ENCODE data around the gene IFITM1. TPM values are rescaled to one million over a fixed set of nuclear protein-coding genes. Genes with fewer than 3 reads are reported as not detected.

Gene IFITM1
- total and polyA plus RNA-seq, 2 of the 13 experiments (the other 11 are each of a cell fraction or from before 2014, with no cell fraction given), result 0.38 to 11.1 TPM

GRCh38 chr11:353179-353873, 39.5 kb downstream of the IFITM1 start (continued):
- no peak for TF ChIP-seq RNF219 (CRISPR knock-in tag; IDR thresholded peaks at IDR 0.05)
- TF ChIP-seq MXI1 (IDR thresholded peaks at IDR 0.05; ENCODE audit: borderline replicate concordance, low read depth, low read length), result peak; percentile 75; the same call in 1 of the 3 replicates
- TF ChIP-seq ZBTB38 (CRISPR knock-in tag; IDR thresholded peaks at IDR 0.05), result no peak; the same call in 1 of the 2 replicates
- peak; percentile 65; the same call in 1 of the 2 replicates for TF ChIP-seq SNAPC4 (CRISPR knock-in tag; IDR thresholded peaks at IDR 0.05)
- TF ChIP-seq MED8 (CRISPR knock-in tag; IDR thresholded peaks at IDR 0.05; ENCODE audit: insufficient replicate concordance), result peak; percentile 71
- TF ChIP-seq ZNF891 (CRISPR knock-in tag; IDR thresholded peaks at IDR 0.05), result peak; percentile 38; the same call in 1 of the 2 replicates
- TF ChIP-seq TBX2 (CRISPR knock-in tag; IDR thresholded peaks at IDR 0.05; ENCODE audit: borderline replicate concordance), result peak; percentile 59; the same call in 1 of the 2 replicates
- peak; percentile 49 to 76; a peak in 3 of 4 replicates for TF ChIP-seq POLR2A (IDR thresholded peaks at IDR 0.05; ENCODE audit: insufficient read depth in 1 of 2, low read depth in 2 of 2, low read length in 2 of 2)
- no peak for TF ChIP-seq TCF7L2 (IDR thresholded peaks at IDR 0.05; ENCODE audit: low read depth, low read length)
- TF ChIP-seq MEF2D (CRISPR knock-in tag; IDR thresholded peaks at IDR 0.05), result peak; percentile 81; the same call in 1 of the 2 replicates
- TF ChIP-seq PLSCR1 (CRISPR knock-in tag; IDR thresholded peaks at IDR 0.05; ENCODE audit: borderline replicate concordance), result no peak
- TF ChIP-seq KMT2B (CRISPR knock-in tag; IDR thresholded peaks at IDR 0.05), result peak; percentile 29; the same call in 1 of the 2 replicates
- no peak for TF ChIP-seq ZNF75D (CRISPR knock-in tag; IDR thresholded peaks at IDR 0.05; ENCODE audit: borderline replicate concordance)
- TF ChIP-seq AHR (CRISPR knock-in tag; IDR thresholded peaks at IDR 0.05), result 0 out of 2 replicates have a peak, but pooled peaks have one; percentile 60
- no peak; the same call in 1 of the 2 replicates for TF ChIP-seq ZNF614 (CRISPR knock-in tag; IDR thresholded peaks at IDR 0.05; ENCODE audit: borderline replicate concordance)
- TF ChIP-seq HDAC2 (CRISPR knock-in tag; IDR thresholded peaks at IDR 0.05), result peak; percentile 59
- peak; percentile 87 for TF ChIP-seq ERF (CRISPR knock-in tag; IDR thresholded peaks at IDR 0.05)
- TF ChIP-seq POLR2G (IDR thresholded peaks at IDR 0.05; ENCODE audit: low read depth, low read length), result peak; percentile 91
- 0 out of 2 replicates have a peak, but pooled peaks have one; percentile 51 for TF ChIP-seq ZNF430 (CRISPR knock-in tag; IDR thresholded peaks at IDR 0.05)
- TF ChIP-seq MTA1 (CRISPR knock-in tag; IDR thresholded peaks at IDR 0.05; ENCODE audit: borderline replicate concordance), result 0 out of 2 replicates have a peak, but pooled peaks have one; percentile 27
- TF ChIP-seq ATF7-NPFF (CRISPR knock-in tag; IDR thresholded peaks at IDR 0.05; ENCODE audit: low read depth), result peak; percentile 38; the same call in 1 of the 2 replicates
- TF ChIP-seq ZNF546 (CRISPR knock-in tag; conservative IDR thresholded peaks at IDR 0.05), result no peak
- no peak for TF ChIP-seq JUNB (CRISPR knock-in tag; IDR thresholded peaks at IDR 0.05; ENCODE audit: borderline replicate concordance)
